ENCODE measurements around the gene BATF2. TPM values are rescaled to one million over a fixed set of nuclear protein-coding genes. Genes with fewer than 3 reads are reported as not detected.

The BATF2 gene
- total and polyA plus RNA-seq, 10 of the 15 experiments (the other 5 are each of a cell fraction or from before 2014, with no cell fraction given) = 0.18 to 1.1 (median 0.38) TPM; not detected in 1

DNA sequence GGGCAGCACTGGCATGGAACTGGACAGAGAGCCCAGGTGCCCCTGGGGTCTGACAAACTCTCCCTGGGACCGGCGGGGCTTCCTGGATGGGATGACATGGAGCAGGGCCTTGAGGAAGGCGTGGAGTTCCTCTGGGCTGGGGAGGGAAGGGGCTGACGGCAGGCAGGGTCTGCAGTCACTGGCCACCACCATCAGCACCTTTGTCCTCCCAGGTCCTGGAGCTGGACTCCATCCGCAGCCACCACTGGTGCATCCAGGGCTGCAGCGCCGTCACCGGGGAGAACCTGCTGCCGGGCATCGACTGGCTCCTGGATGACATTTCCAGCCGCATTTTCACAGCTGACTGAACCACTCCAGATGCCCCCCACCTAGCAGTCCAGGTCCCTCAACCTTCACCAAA is 24.7 kb upstream of the BATF2 start:
- Histone ChIP-seq H3K9ac (ENCODE audit: control insufficient read depth, insufficient read depth, low read length) (no peak overlapping the region), H3K9me3 (replicated peaks; ENCODE audit: control insufficient read depth, insufficient read depth, low read length) (no peaks in the 10 kb centered on the region), H3K36me3 (ENCODE audit: control insufficient read depth in 2 of 2, insufficient read depth in 2 of 2, low read length in 1 of 2) (peaks cover 0 to 5% of the 10 kb centered on the region in 2 experiments; a peak in 2 of 4 replicates), H2AFZ (ENCODE audit: control insufficient read depth, low read depth, low read length) (no peak overlapping the region), H4K20me1 (ENCODE audit: control insufficient read depth, insufficient read depth) (no peaks in the 10 kb centered on the region; the same call in 1 of the 2 replicates), H3K27ac (ENCODE audit: control insufficient read depth, insufficient read depth) (no peak overlapping the region), H3K4me1 (ENCODE audit: control insufficient read depth, insufficient read depth, low read length) (peaks cover 7% of the 10 kb centered on the region), H3K4me3 (no peak overlapping the region), H3K27me3 (replicated peaks in 1 of 2; ENCODE audit: control insufficient read depth in 2 of 2, insufficient read depth in 2 of 2, low read length in 1 of 2) (no peaks in the 10 kb centered on the region), H3K4me2 (ENCODE audit: control insufficient read depth, insufficient read depth) (no peak overlapping the region), H3K79me2 (ENCODE audit: control insufficient read depth, insufficient read depth, low read length) (no peaks in the 10 kb centered on the region; the same call in none of the 2 replicates)
- WGBS (ENCODE audit: insufficient coverage, insufficient replicate concordance, low lambda C conversion rate, missing lambda C conversion rate) = 98% methylated on average over 10 of the region's 11 CpGs
- in situ Hi-C loops (cut with MboI) (no loop called here), intact Hi-C loops (cut with micrococcal nuclease; ENCODE audit: unreplicated experiment) (no loop called here)
- ATAC-seq (no peak), FAIRE-seq (no peak), DNase-seq (ENCODE audit: low read depth, low spot score) (no peak)
- ChIA-PET SMC1A (ENCODE audit: uncharacterized antibody, unreplicated experiment) (interaction anchor here (1.0 kb wide), 1 partner anchor 78 kb away, joined by 3 read pairs; no protein-coding TSS in a partner anchor), RAD21 (ENCODE audit: unreplicated experiment) (no interaction called here), CTCF (no interaction called here), POLR2A (no interaction called here)
- BruUV-seq (replicated peaks) = no TSS peak
- TF ChIP-seq, protein P1, sequence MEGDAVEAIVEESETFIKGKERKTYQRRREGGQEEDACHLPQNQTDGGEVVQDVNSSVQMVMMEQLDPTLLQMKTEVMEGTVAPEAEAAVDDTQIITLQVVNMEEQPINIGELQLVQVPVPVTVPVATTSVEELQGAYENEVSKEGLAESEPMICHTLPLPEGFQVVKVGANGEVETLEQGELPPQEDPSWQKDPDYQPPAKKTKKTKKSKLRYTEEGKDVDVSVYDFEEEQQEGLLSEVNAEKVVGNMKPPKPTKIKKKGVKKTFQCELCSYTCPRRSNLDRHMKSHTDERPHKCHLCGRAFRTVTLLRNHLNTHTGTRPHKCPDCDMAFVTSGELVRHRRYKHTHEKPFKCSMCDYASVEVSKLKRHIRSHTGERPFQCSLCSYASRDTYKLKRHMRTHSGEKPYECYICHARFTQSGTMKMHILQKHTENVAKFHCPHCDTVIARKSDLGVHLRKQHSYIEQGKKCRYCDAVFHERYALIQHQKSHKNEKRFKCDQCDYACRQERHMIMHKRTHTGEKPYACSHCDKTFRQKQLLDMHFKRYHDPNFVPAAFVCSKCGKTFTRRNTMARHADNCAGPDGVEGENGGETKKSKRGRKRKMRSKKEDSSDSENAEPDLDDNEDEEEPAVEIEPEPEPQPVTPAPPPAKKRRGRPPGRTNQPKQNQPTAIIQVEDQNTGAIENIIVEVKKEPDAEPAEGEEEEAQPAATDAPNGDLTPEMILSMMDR (IDR thresholded peaks at IDR 0.05 in 2 of 3, conservative IDR thresholded peaks at IDR 0.05 in 1 of 3; ENCODE audit: control insufficient read depth in 2 of 3, extremely low read depth in 1 of 3, insufficient read depth in 1 of 3, low read depth in 3 of 3, low read length in 3 of 3) = no peak
- no peak for TF ChIP-seq CHD2 (IDR thresholded peaks at IDR 0.05; ENCODE audit: borderline replicate concordance, low read depth, low read length)

DNA sequence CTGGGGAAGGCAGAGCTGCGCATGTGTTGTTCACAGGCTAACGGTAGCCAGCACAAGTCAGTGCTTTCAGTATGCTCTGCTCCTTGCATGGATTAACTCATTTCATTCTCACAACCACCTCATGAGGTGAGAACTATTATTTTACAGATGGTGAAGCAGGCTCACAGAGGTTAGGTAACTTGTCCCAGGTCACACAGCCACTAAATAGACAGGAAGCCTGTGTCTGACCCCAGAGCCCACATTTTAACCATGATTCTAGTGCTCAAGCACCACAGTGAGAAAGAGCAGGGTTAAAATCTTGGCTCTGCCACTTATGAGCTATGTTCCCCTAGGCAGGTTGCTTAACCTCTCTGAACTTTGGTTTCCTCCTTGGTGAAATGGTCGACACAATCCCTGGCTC is 24.2 kb upstream of the BATF2 start:
- H3K4me3 ChIP-seq = no peak overlapping the region
- CTCF ChIA-PET = no interaction called here
- no peaks in the 10 kb centered on the region for H3K27me3 ChIP-seq (replicated peaks in 1 of 2; ENCODE audit: control insufficient read depth in 2 of 2, insufficient read depth in 2 of 2, low read length in 1 of 2)
- SMC1A ChIA-PET (ENCODE audit: uncharacterized antibody, unreplicated experiment) = interaction anchor here (1.0 kb wide), 1 partner anchor 79 kb away, joined by 3 read pairs; no protein-coding TSS in a partner anchor
- FAIRE-seq = no peak
- POLR2A ChIA-PET = no interaction called here
- in situ Hi-C loops (cut with MboI) = no loop called here
- 81% methylated on average over 3 of the region's 3 CpGs for WGBS (ENCODE audit: insufficient coverage, insufficient replicate concordance, low lambda C conversion rate, missing lambda C conversion rate)
- no peak overlapping the region for H3K9ac ChIP-seq (ENCODE audit: control insufficient read depth, insufficient read depth, low read length)
- no TSS peak for BruUV-seq (replicated peaks)
- no peaks in the 10 kb centered on the region for H3K9me3 ChIP-seq (replicated peaks; ENCODE audit: control insufficient read depth, insufficient read depth, low read length)
- intact Hi-C loops (cut with micrococcal nuclease; ENCODE audit: unreplicated experiment) = no loop called here
- no peak overlapping the region for H3K4me2 ChIP-seq (ENCODE audit: control insufficient read depth, insufficient read depth)
- H4K20me1 ChIP-seq (ENCODE audit: control insufficient read depth, insufficient read depth) = no peaks in the 10 kb centered on the region; the same call in 1 of the 2 replicates
- no peak overlapping the region for H3K27ac ChIP-seq (ENCODE audit: control insufficient read depth, insufficient read depth)
- ATAC-seq = no peak
- no peaks in the 10 kb centered on the region; the same call in none of the 2 replicates for H3K79me2 ChIP-seq (ENCODE audit: control insufficient read depth, insufficient read depth, low read length)
- no peak for DNase-seq (ENCODE audit: low read depth, low spot score)
- RAD21 ChIA-PET (ENCODE audit: unreplicated experiment) = no interaction called here
- H2AFZ ChIP-seq (ENCODE audit: control insufficient read depth, low read depth, low read length) = no peak overlapping the region
- TF ChIP-seq, protein P2, sequence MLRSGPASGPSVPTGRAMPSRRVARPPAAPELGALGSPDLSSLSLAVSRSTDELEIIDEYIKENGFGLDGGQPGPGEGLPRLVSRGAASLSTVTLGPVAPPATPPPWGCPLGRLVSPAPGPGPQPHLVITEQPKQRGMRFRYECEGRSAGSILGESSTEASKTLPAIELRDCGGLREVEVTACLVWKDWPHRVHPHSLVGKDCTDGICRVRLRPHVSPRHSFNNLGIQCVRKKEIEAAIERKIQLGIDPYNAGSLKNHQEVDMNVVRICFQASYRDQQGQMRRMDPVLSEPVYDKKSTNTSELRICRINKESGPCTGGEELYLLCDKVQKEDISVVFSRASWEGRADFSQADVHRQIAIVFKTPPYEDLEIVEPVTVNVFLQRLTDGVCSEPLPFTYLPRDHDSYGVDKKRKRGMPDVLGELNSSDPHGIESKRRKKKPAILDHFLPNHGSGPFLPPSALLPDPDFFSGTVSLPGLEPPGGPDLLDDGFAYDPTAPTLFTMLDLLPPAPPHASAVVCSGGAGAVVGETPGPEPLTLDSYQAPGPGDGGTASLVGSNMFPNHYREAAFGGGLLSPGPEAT (IDR thresholded peaks at IDR 0.05; ENCODE audit: low read depth) = no peak
- no peak for TF ChIP-seq PML (IDR thresholded peaks at IDR 0.05; ENCODE audit: low read length)
- peaks cover 11% of the 10 kb centered on the region for H3K4me1 ChIP-seq (ENCODE audit: control insufficient read depth, insufficient read depth, low read length)
- peaks cover 0 to 5% of the 10 kb centered on the region in 2 experiments; a peak in 2 of 4 replicates for H3K36me3 ChIP-seq (ENCODE audit: control insufficient read depth in 2 of 2, insufficient read depth in 2 of 2, low read length in 1 of 2)
